ENCODE measurements around the gene CHST13. TPM values are rescaled to one million over a fixed set of nuclear protein-coding genes. Genes with fewer than 3 reads are reported as not detected.

CHST13 gene
- total RNA-seq, 3 donors from 2014 or later = not detected

DNA sequence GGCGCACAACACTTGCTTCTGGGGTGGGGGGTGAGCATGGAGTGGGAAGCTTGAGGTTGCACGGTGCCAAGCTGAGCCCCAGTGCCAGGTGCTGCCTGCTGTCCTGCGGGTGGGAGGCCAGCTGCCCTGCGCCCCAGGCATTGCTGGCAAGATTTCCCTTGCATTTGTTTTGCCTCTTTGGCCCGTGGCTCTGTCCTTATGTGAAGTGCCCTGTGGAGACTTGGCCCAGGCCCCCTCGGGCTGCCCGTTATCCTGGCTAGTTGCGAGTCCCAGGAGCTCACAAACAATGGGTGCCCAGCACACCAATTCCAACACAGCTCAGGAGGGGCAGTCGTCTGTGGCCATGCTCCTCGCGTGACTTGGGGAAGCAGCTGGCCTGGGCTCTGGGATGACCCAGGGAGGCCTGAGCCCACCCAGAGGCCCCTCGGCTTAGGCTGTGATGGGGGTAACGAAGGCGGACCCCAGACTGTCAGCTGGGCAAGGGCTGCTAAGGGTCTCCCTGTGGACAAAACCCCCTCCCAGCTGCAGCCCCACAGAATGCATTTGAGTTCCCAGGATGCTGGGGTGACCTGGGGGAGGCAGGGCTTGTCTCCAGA is 28.8 kb downstream of the CHST13 start:
- ATAC-seq = no peak
- no peak for DNase-seq
- H3K36me3 Mint-ChIP-seq (ENCODE audit: insufficient read depth) = no peaks in the 10 kb centered on the region
- no peaks in the 10 kb centered on the region for H3K4me1 Mint-ChIP-seq (ENCODE audit: low read depth)
- no peaks in the 10 kb centered on the region for H3K9me3 Mint-ChIP-seq
- no peak overlapping the region for H3K4me3 Mint-ChIP-seq
- H3K27me3 Mint-ChIP-seq (ENCODE audit: low read depth) = peaks cover 5% of the 10 kb centered on the region

DNA sequence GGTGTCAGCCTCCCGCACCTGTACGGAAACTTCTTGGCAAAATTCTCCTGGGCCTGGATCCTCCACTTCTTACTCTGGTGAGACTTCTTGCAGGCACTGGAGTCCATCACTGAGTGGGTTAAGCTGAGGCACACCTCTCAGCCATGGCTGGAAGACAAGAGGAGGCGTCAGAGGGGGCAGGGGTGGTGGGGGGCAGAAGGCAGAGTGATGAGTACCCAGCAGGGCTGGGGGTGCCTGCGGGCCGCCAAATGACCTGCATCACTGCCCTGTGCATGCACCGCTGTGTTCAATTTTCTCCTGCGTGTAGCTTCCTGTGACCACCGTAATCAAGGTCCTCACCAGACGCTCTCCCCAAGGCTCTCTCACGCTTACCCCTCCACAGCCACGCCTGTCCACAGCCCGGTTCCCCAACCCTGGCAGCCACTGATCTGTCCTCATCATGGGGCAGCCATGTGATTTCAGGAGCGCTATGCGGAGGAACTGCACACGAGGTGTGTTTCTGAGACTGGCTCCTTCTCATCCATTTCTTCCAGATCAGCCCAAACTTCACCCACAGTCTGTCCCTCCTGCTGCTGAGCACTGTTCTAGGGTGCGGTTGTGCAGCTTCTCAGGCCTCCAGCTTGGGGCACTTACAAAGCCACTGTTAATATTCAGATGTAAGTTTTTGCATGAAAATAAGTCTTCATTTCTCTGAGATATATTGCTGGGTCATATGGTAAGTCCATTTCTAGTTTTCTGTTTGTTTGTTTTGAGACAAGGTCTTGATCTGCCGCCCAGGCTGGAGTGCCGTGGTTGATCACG is 29.5 kb downstream of the CHST13 start:
- Mint-ChIP-seq H3K9me3 (no peaks in the 10 kb centered on the region), H3K4me3 (no peak overlapping the region)
- ATAC-seq = no peak

GRCh38 chr3:126554560-126555525 is 30.9 kb downstream of the CHST13 start:
- H3K4me1 Mint-ChIP-seq (ENCODE audit: low read depth) = no peaks in the 10 kb centered on the region
- no peak overlapping the region for H3K4me3 Mint-ChIP-seq
- no peak for ATAC-seq
- H3K27me3 Mint-ChIP-seq (ENCODE audit: low read depth) = peaks cover 5% of the 10 kb centered on the region
- no peak for DNase-seq
- H3K9me3 Mint-ChIP-seq = no peaks in the 10 kb centered on the region
- no peaks in the 10 kb centered on the region for H3K36me3 Mint-ChIP-seq (ENCODE audit: insufficient read depth)

More for the DNA sequence above, 29.5 kb downstream of the CHST13 start:
- no peaks in the 10 kb centered on the region for H3K4me1 Mint-ChIP-seq (ENCODE audit: low read depth)
- DNase-seq = no peak
- no peaks in the 10 kb centered on the region for H3K36me3 Mint-ChIP-seq (ENCODE audit: insufficient read depth)
- peaks cover 5% of the 10 kb centered on the region for H3K27me3 Mint-ChIP-seq (ENCODE audit: low read depth)

- no peak for ATAC-seq
- no peak for DNase-seq
- peaks cover 2% of the 10 kb centered on the region for H3K27me3 Mint-ChIP-seq (ENCODE audit: low read depth)
- no peak overlapping the region for H3K4me3 Mint-ChIP-seq
- no peaks in the 10 kb centered on the region for H3K9me3 Mint-ChIP-seq
- no peaks in the 10 kb centered on the region for H3K4me1 Mint-ChIP-seq (ENCODE audit: low read depth)
- no peaks in the 10 kb centered on the region for H3K36me3 Mint-ChIP-seq (ENCODE audit: insufficient read depth)
Measured at GRCh38 chr3:126555795-126556636, 32.1 kb downstream of the CHST13 start.

GRCh38 chr3:126556637-126557414 is 32.9 kb downstream of the CHST13 start:
- no peaks in the 10 kb centered on the region for H3K4me1 Mint-ChIP-seq (ENCODE audit: low read depth)
- DNase-seq (no peak), ATAC-seq (no peak)
- no peaks in the 10 kb centered on the region for H3K36me3 Mint-ChIP-seq (ENCODE audit: insufficient read depth)
- no peak overlapping the region for H3K4me3 Mint-ChIP-seq
- peaks cover 4% of the 10 kb centered on the region for H3K9me3 Mint-ChIP-seq
- no peaks in the 10 kb centered on the region for H3K27me3 Mint-ChIP-seq (ENCODE audit: low read depth)

DNA sequence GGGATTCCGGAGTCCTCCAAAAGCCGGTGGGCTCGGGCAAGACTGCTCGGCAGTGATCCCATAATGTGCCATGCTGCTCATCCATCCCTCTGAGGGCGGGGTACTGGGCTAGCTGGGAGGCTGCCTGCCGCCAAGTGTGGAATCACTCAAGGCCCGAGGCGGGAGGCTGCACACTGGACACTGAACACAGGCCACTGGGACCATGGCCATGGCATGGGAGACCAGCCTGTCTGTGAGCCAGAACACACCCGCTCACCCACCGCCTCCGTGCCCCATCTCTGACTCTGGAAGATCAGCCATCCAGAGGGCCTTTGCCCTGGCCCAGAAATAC is 33.4 kb downstream of the CHST13 start:
- peaks cover 4% of the 10 kb centered on the region for H3K9me3 Mint-ChIP-seq
- no peaks in the 10 kb centered on the region for H3K36me3 Mint-ChIP-seq (ENCODE audit: insufficient read depth)
- DNase-seq (no peak), ATAC-seq (no peak)
- H3K4me3 Mint-ChIP-seq = no peak overlapping the region
- H3K27me3 Mint-ChIP-seq (ENCODE audit: low read depth) = no peaks in the 10 kb centered on the region
- H3K4me1 Mint-ChIP-seq (ENCODE audit: low read depth) = no peaks in the 10 kb centered on the region

DNA sequence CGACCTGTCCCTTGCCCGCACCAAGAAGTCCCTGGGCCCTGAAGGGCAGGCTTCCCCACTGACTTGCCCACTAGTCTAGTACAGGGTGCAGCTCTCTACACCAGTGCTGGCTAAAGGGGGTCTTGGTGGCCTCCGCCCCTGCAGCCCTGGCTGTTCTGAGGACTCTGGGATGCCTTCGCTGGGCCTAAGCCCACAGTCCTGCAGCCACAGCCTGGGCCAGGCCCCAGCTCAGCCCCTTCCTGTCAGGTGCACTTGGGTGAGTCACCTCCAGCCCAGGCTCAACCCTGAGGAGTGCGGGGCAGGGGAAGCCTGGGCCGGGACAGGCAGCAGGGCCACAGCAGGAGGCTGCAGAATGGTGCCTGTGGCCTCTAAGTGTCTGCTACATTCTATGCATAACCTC is 33.8 kb downstream of the CHST13 start:
- no peak overlapping the region for H3K4me3 Mint-ChIP-seq
- DNase-seq (no peak), ATAC-seq (no peak)
- no peaks in the 10 kb centered on the region for H3K4me1 Mint-ChIP-seq (ENCODE audit: low read depth)
- H3K27me3 Mint-ChIP-seq (ENCODE audit: low read depth) = no peaks in the 10 kb centered on the region
- no peaks in the 10 kb centered on the region for H3K36me3 Mint-ChIP-seq (ENCODE audit: insufficient read depth)
- peaks cover 7% of the 10 kb centered on the region for H3K9me3 Mint-ChIP-seq

DNA sequence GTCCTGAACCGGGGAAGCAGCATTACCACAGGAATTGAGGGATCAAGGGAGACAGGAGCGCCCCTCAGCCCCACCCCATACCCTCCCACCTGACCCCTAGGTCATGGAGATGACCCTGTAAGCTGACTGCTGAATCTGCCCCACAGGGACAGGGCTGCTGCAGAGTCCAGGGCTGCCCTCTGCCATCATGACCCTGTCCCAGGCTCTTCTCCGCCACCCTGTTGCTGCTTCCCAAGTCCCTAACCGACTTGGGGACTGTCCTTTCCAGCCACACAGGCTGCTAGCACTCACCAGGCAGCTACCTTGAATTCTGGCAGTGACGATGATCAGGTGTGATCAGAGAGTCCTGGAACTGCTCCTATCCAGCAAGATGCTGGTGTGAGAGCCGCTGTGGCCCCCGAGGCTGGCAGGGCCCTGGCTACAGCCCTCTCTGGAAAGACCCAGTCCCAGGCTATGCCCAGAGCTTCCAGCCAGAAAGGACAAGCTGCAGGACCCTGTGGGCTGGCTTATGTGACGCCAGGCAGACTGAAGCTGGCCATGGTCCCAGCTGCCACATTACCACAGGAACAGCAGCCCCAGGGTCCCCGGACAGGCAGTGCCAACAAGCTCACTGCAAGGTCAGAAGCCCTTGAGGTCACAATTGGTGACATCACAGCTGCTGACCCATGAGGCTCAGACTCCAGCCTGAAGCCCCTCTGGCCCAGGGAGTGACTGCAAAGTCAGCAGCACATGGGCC is 34.5 kb downstream of the CHST13 start, which contains the start of gene C3orf22:
TSS of gene C3orf22 (minus strand) at position 597 of the 736 bp plus-strand sequence. CDS start 5,542 bp downstream, outside the sequence.
- no peaks in the 10 kb centered on the region for H3K27me3 Mint-ChIP-seq (ENCODE audit: low read depth)
- peaks cover 13% of the 10 kb centered on the region for H3K9me3 Mint-ChIP-seq
- no peak within 1 kb of the TSS for H3K4me3 Mint-ChIP-seq
- H3K4me1 Mint-ChIP-seq (ENCODE audit: low read depth) = no peaks in the 10 kb centered on the region
- no peak for ATAC-seq
- DNase-seq = no peak
- H3K36me3 Mint-ChIP-seq (ENCODE audit: insufficient read depth) = no peaks in the 10 kb centered on the region

- Mint-ChIP-seq H3K4me3 (no peak overlapping the region), H3K36me3 (ENCODE audit: insufficient read depth) (no peaks in the 10 kb centered on the region), H3K4me1 (ENCODE audit: low read depth) (no peaks in the 10 kb centered on the region), H3K27me3 (ENCODE audit: low read depth) (peaks cover 7% of the 10 kb centered on the region), H3K9me3 (peaks cover 13% of the 10 kb centered on the region)
- no peak for ATAC-seq
- no peak for DNase-seq
Measured at GRCh38 chr3:126562737-126563276, 38.9 kb downstream of the CHST13 start.

- ATAC-seq (no peak), DNase-seq (no peak)
- H3K36me3 Mint-ChIP-seq (ENCODE audit: insufficient read depth) = no peaks in the 10 kb centered on the region
- H3K4me1 Mint-ChIP-seq (ENCODE audit: low read depth) = no peaks in the 10 kb centered on the region
- H3K9me3 Mint-ChIP-seq = peaks cover 5% of the 10 kb centered on the region
- peaks cover 7% of the 10 kb centered on the region for H3K27me3 Mint-ChIP-seq (ENCODE audit: low read depth)
- no peak overlapping the region for H3K4me3 Mint-ChIP-seq
Measured at GRCh38 chr3:126567696-126568438, 43.9 kb downstream of the CHST13 start.

DNA sequence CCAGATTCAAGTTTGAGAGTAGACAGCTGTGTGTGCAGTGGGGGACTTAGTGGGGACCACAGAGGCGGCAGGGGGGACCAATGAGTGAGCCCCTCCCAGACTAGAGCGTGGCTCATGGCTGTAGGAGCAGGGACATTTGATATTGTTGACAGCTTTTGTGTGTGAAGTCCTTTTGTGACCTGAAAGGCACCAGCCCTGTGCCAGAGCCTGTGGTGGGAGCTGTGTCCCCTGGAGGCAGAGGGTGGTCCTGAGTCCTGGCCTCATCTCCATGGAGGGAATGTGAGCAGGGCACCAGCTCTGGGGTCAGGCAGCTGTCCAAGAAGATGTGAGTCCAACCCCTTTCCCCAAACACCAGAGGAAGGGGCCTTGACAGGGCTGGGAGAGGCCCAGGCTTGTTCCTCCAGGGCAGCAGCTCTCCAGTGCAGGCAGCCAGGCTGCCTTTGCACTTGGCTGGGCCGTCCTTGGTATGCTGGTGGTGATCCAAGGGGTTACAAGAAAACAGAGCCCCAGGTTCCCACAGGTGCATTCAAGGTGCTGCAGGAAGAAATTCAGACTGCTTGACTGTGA is 44.9 kb downstream of the CHST13 start:
- Mint-ChIP-seq H3K4me3 (no peak overlapping the region), H3K4me1 (ENCODE audit: low read depth) (no peaks in the 10 kb centered on the region), H3K9me3 (no peaks in the 10 kb centered on the region), H3K36me3 (ENCODE audit: insufficient read depth) (no peaks in the 10 kb centered on the region), H3K27me3 (ENCODE audit: low read depth) (peaks cover 10% of the 10 kb centered on the region)
- DNase-seq (no peak), ATAC-seq (no peak)
